ENCODE measurements around the gene AP4S1.

Gene AP4S1

DNA sequence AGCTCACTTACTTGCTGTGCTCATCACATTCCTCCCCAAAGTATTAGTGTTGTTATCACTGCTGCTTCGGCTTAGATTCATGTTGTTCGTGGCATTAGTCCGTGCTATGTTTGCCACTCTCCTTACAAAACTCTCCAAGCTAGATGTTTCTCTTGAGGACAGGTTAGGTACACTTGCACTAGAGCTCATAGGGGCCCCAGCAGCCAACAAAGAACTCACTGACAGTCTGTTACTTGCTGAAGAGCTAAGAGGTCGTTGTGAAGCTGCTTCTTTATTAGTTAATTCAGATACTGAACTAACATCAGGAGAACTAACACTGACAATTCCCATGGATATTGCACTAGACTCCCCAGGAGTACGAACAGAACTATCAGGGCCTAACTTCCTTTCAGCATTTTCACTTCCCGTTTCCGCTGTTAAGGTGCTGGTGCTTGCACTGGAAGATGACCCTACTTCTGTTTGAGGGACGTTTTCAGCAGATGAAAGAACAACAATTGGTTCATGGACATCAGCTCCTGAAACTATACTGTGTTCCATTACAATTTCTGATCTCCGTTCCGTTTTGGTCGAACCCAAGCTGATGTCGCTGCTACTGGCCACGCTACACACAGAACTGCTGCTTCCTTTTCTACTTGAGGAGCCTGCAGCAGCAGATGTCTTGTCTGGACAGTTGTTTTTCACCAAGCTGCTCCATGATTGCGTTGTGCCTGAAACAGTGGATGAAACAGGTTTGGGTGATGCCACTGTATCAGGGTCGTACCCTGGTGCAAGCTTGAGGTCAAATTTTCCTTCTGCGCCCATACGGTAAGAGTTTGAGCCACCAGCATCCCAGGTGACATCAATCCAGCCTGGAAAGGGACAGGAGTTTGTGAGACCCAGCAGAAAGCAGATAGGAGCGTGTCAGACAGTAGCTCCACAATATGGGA, 103.4 kb downstream of the AP4S1 start:
- no peak for DNase-seq

DNA sequence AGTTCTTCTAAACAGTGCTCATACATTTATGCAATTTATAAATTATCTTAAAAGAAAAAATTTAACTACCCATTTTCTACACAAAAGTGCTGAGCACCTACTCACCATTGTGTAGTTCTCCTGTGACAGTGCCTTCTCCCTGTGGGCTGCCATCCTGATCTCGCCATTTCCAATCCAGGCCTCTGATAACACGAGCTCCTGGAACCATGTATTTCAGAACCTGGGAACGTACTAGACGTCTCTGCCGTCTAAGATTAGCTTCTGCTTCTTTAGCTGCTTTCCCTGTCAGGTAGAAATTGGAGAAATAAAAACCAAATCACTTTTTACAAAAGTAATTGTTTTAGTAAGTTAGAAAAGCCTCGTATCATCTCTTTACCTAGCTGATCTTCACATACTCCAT, 107.7 kb downstream of the AP4S1 start:
- no peak for DNase-seq

- DNase-seq: no peak
Measured at GRCh38 chr14:31137214-31137889, 111.9 kb downstream of the AP4S1 start.

DNA sequence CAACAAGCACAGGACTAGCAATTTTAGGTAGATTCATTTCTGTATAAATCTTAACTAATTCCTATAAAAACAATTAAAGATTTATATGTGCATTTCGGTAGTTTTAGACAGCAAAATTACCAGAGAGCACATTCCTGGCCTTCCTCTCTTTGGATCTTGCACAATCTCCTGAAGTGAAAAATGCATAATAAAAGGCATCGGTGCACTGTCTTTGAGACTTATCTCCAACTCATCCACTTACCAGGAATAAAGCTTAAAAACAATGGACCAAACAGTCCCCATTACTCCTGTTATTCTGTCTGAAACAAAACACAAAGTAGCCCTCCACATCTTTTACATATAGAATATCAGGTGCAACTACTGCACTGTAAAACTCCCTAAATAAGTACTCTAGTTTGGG, 112.9 kb downstream of the AP4S1 start:
- no peak for DNase-seq

DNA sequence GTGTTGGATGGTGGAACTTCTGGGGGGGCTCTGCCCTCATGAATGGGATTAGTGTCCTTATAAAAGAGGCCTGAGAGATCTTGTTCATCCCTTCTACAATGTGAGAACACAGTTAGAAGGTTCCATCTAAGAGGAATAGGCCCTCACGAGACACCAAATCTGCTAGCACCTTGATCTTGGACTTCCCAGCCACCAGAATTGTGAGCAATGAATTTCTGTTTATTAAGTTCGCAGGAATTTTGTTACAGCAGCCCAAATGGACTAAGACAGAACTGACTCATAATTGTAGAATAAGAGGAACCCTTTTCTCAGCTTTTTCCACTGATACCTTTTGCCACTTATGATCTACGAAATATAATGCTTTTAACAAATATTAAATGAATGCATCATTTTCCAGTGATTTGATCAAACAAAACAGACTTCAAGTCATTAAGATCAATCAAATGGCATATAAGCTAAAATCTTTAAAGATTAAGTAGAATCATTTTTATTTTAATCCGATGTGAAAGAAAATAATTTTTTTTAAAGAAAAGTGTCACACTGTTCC, 113.9 kb downstream of the AP4S1 start:
- no peak for DNase-seq

GRCh38 chr14:31142455-31143087, 117.1 kb downstream of the AP4S1 start:
- no peak for DNase-seq
